ENCODE measurements around the gene HAAO.

Gene HAAO

GRCh38 chr2:42769583-42770287 is 22.6 kb downstream of the HAAO start:
- no peak overlapping the region for H3K4me3 ChIP-seq (ENCODE audit: low read depth, low read length)
- no peak for DNase-seq (ENCODE audit: low read depth, low spot score)
- TF ChIP-seq, protein P1, sequence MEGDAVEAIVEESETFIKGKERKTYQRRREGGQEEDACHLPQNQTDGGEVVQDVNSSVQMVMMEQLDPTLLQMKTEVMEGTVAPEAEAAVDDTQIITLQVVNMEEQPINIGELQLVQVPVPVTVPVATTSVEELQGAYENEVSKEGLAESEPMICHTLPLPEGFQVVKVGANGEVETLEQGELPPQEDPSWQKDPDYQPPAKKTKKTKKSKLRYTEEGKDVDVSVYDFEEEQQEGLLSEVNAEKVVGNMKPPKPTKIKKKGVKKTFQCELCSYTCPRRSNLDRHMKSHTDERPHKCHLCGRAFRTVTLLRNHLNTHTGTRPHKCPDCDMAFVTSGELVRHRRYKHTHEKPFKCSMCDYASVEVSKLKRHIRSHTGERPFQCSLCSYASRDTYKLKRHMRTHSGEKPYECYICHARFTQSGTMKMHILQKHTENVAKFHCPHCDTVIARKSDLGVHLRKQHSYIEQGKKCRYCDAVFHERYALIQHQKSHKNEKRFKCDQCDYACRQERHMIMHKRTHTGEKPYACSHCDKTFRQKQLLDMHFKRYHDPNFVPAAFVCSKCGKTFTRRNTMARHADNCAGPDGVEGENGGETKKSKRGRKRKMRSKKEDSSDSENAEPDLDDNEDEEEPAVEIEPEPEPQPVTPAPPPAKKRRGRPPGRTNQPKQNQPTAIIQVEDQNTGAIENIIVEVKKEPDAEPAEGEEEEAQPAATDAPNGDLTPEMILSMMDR (IDR thresholded peaks at IDR 0.05; ENCODE audit: low read depth, low read length): no peak
- in situ Hi-C loops (cut with HindIII; ENCODE audit: low sequenced_read_pairs): no loop called here

- in situ Hi-C loops (cut with HindIII; ENCODE audit: low sequenced_read_pairs): no loop called here
- TF ChIP-seq, protein P1 (IDR thresholded peaks at IDR 0.05; ENCODE audit: low read depth, low read length): no peak
- H3K4me3 ChIP-seq (ENCODE audit: low read depth, low read length): no peak overlapping the region
- DNase-seq (ENCODE audit: low read depth, low spot score): no peak
Measured at GRCh38 chr2:42768706-42769256, 23.6 kb downstream of the HAAO start.

GRCh38 chr2:42767899-42768705 is 24.3 kb downstream of the HAAO start:
- TF ChIP-seq, protein P1 (IDR thresholded peaks at IDR 0.05; ENCODE audit: low read depth, low read length): no peak
- no peak for DNase-seq (ENCODE audit: low read depth, low spot score)
- no peak overlapping the region for H3K4me3 ChIP-seq (ENCODE audit: low read depth, low read length)
- in situ Hi-C loops (cut with HindIII; ENCODE audit: low sequenced_read_pairs): no loop called here

DNA sequence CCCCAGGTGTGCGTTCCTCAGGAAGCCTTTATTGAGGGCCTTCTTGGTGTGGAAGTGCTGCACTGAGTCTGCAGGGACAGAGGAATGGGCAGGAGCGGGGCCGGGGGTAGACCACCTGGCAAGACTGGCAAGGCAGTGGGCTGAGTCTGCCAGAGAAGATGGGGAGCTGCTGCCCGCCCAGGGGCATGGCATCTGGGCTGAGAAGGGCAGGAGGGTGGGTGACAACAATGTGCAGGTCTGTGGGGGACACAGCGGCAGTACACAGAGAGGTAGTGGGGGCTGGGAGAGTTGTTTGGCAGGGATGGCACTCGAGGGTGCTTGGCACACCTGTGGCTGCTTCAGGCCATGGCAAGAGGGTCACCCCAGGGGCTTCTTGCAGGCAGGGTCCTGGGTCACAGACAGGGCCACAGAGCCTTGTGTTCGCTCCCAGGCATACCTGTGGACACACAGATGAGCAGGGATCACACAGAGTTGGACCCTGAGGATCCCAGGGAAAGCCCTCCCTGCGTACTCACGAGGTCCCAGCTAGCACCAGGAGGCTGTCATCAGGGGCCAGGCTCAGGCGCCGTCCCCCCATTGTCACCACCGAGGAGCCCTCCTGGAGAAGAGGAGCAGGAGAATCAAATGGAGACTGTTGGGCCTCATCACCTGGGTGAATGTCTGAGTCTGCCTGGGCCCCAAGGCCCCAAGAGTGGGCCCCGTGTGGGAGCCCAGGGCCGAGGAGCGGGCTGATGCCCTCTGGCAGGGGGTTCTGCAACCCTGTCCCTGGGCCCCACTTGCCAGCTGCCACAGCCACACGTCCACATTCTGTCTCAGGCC is 25.1 kb downstream of the HAAO start:
- in situ Hi-C loops (cut with HindIII; ENCODE audit: low sequenced_read_pairs): no loop called here
- H3K4me3 ChIP-seq (ENCODE audit: low read depth, low read length): no peak overlapping the region
- TF ChIP-seq, protein P1 (IDR thresholded peaks at IDR 0.05; ENCODE audit: low read depth, low read length): no peak
- no peak for DNase-seq (ENCODE audit: low read depth, low spot score)

DNA sequence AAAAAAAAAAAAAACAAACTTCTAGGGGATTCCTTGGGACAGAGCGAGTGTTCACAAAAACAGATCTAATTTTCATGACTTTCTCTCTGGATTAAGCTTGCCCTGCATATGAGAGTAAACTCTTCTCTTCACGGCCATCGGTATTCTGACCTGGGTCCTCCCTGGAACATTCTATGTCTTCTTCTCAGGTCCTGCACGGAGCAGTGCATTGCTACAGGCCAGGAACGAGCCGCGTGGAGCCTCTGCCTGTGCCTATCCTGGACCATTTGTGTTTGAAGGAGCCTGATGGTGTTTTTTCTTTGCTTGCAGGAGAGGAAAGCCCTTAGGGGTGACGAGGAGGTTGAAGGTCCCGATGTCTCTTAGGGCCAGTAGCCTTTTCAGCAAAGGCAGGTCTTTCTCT is 26.7 kb downstream of the HAAO start:
- DNase-seq (ENCODE audit: low read depth, low spot score): no peak
- H3K4me3 ChIP-seq (ENCODE audit: low read depth, low read length): no peak overlapping the region
- TF ChIP-seq, protein P1 (IDR thresholded peaks at IDR 0.05; ENCODE audit: low read depth, low read length): no peak
- in situ Hi-C loops (cut with HindIII; ENCODE audit: low sequenced_read_pairs): no loop called here

DNA sequence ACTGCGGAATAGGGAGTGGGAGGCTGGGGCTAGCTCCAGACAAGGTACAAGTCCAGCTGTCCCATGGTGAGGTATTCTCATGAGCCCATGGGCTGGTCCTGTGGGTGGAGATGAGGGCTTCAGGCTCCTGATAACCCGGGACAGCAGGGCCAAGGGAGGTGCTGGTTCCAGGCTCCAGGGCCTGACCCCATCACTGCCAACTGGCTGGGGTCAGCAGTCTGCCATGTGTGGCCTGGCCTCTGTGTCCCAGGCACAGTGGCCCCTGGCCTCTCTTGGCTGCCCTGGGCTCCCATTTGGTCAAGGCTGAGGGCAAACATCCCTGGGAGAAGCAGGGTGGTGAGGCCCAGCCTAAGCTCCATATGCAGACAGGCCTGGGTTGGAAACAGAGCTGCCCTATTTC is 27.5 kb downstream of the HAAO start:
- TF ChIP-seq, protein P1 (IDR thresholded peaks at IDR 0.05; ENCODE audit: low read depth, low read length): no peak
- in situ Hi-C loops (cut with HindIII; ENCODE audit: low sequenced_read_pairs): no loop called here
- no peak overlapping the region for H3K4me3 ChIP-seq (ENCODE audit: low read depth, low read length)
- DNase-seq (ENCODE audit: low read depth, low spot score): no peak
